ENCODE results near the gene FBXO15. TPM values are rescaled to one million over a fixed set of nuclear protein-coding genes. Genes with fewer than 3 reads are reported as not detected.

Gene FBXO15
- 1 to 10 TPM in 2 of 3 donors, under 1 TPM in 1; 0.71 to 1.2 (median 1.2) TPM for total RNA-seq

GRCh38 chr18:74147779-74148542, at the start of gene FBXO15, which contains the start of gene TIMM21:
FBXO15 (minus strand) TSS chr18:74147834; CDS start chr18:74147785, 49 bp downstream.
TIMM21 (plus strand) TSS chr18:74148523; CDS start chr18:74148809, 286 bp downstream.
- no peaks in the 10 kb centered on the region for H3K27me3 Mint-ChIP-seq (ENCODE audit: low read depth)
- DNase-seq = peak; percentile 94
- H3K4me3 Mint-ChIP-seq = peak within 1 kb of the TSS; percentile 98
- H3K4me1 Mint-ChIP-seq (ENCODE audit: low read depth) = peaks cover 47% of the 10 kb centered on the region
- ATAC-seq = peak; percentile 89 to 91
- no peaks in the 10 kb centered on the region for H3K9me3 Mint-ChIP-seq
- H3K36me3 Mint-ChIP-seq (ENCODE audit: insufficient read depth) = peaks cover 4% of the 10 kb centered on the region

- H3K36me3 Mint-ChIP-seq (ENCODE audit: insufficient read depth) = no peaks in the 10 kb centered on the region
- H3K27me3 Mint-ChIP-seq (ENCODE audit: low read depth) = peaks cover 7% of the 10 kb centered on the region
- peak; percentile 33 for DNase-seq
- no peaks in the 10 kb centered on the region for H3K4me1 Mint-ChIP-seq (ENCODE audit: low read depth)
- no peaks in the 10 kb centered on the region for H3K9me3 Mint-ChIP-seq
- H3K4me3 Mint-ChIP-seq = peak overlapping the region; percentile 75
- ATAC-seq = peak; percentile 81 to 88
Measured at GRCh38 chr18:74196220-74197119, 48.8 kb upstream of the FBXO15 start.

- no peaks in the 10 kb centered on the region for H3K9me3 Mint-ChIP-seq
- peaks cover 15% of the 10 kb centered on the region for H3K27me3 Mint-ChIP-seq (ENCODE audit: low read depth)
- no peaks in the 10 kb centered on the region for H3K36me3 Mint-ChIP-seq (ENCODE audit: insufficient read depth)
- H3K4me3 Mint-ChIP-seq = no peak overlapping the region
- ATAC-seq (no peak), DNase-seq (no peak)
- H3K4me1 Mint-ChIP-seq (ENCODE audit: low read depth) = no peaks in the 10 kb centered on the region
Measured at GRCh38 chr18:74194691-74195090, 47.1 kb upstream of the FBXO15 start.

GRCh38 chr18:74191577-74191976, 43.9 kb upstream of the FBXO15 start:
- H3K27me3 Mint-ChIP-seq (ENCODE audit: low read depth) = peaks cover 20% of the 10 kb centered on the region
- DNase-seq (no peak), ATAC-seq (no peak)
- H3K36me3 Mint-ChIP-seq (ENCODE audit: insufficient read depth) = no peaks in the 10 kb centered on the region
- H3K4me1 Mint-ChIP-seq (ENCODE audit: low read depth) = no peaks in the 10 kb centered on the region
- no peaks in the 10 kb centered on the region for H3K9me3 Mint-ChIP-seq
- H3K4me3 Mint-ChIP-seq = no peak overlapping the region

GRCh38 chr18:74190086-74190485, 42.5 kb upstream of the FBXO15 start:
- Mint-ChIP-seq H3K4me3 (no peak overlapping the region), H3K27me3 (ENCODE audit: low read depth) (peaks cover 22% of the 10 kb centered on the region), H3K9me3 (no peaks in the 10 kb centered on the region), H3K36me3 (ENCODE audit: insufficient read depth) (no peaks in the 10 kb centered on the region), H3K4me1 (ENCODE audit: low read depth) (no peaks in the 10 kb centered on the region)
- ATAC-seq (no peak), DNase-seq (no peak)

- no peak overlapping the region for H3K4me3 Mint-ChIP-seq
- no peaks in the 10 kb centered on the region for H3K4me1 Mint-ChIP-seq (ENCODE audit: low read depth)
- H3K27me3 Mint-ChIP-seq (ENCODE audit: low read depth) = peaks cover 27% of the 10 kb centered on the region
- ATAC-seq (no peak), DNase-seq (no peak)
- no peaks in the 10 kb centered on the region for H3K9me3 Mint-ChIP-seq
- H3K36me3 Mint-ChIP-seq (ENCODE audit: insufficient read depth) = no peaks in the 10 kb centered on the region
Measured at GRCh38 chr18:74186661-74187060, 39.0 kb upstream of the FBXO15 start.

- Mint-ChIP-seq H3K27me3 (ENCODE audit: low read depth) (peaks cover 25% of the 10 kb centered on the region), H3K36me3 (ENCODE audit: insufficient read depth) (no peaks in the 10 kb centered on the region), H3K4me3 (no peak overlapping the region), H3K9me3 (no peaks in the 10 kb centered on the region), H3K4me1 (ENCODE audit: low read depth) (no peaks in the 10 kb centered on the region)
- ATAC-seq (no peak), DNase-seq (no peak)
Measured at GRCh38 chr18:74185860-74186259, 38.2 kb upstream of the FBXO15 start.

GRCh38 chr18:74184875-74185274, 37.2 kb upstream of the FBXO15 start:
- H3K4me1 Mint-ChIP-seq (ENCODE audit: low read depth) = no peaks in the 10 kb centered on the region
- ATAC-seq (no peak), DNase-seq (no peak)
- no peaks in the 10 kb centered on the region for H3K36me3 Mint-ChIP-seq (ENCODE audit: insufficient read depth)
- no peaks in the 10 kb centered on the region for H3K9me3 Mint-ChIP-seq
- no peak overlapping the region for H3K4me3 Mint-ChIP-seq
- H3K27me3 Mint-ChIP-seq (ENCODE audit: low read depth) = peaks cover 21% of the 10 kb centered on the region

GRCh38 chr18:74183130-74183529, 35.5 kb upstream of the FBXO15 start:
- H3K9me3 Mint-ChIP-seq = no peaks in the 10 kb centered on the region
- peaks cover 15% of the 10 kb centered on the region for H3K27me3 Mint-ChIP-seq (ENCODE audit: low read depth)
- no peaks in the 10 kb centered on the region for H3K36me3 Mint-ChIP-seq (ENCODE audit: insufficient read depth)

GRCh38 chr18:74182335-74182734, 34.7 kb upstream of the FBXO15 start:
- Mint-ChIP-seq H3K4me1 (ENCODE audit: low read depth) (no peaks in the 10 kb centered on the region), H3K4me3 (no peak overlapping the region), H3K9me3 (no peaks in the 10 kb centered on the region), H3K36me3 (ENCODE audit: insufficient read depth) (no peaks in the 10 kb centered on the region), H3K27me3 (ENCODE audit: low read depth) (peaks cover 15% of the 10 kb centered on the region)
- DNase-seq = no peak
- ATAC-seq = no peak

More at GRCh38 chr18:74183130-74183529, 35.5 kb upstream of the FBXO15 start:
- Mint-ChIP-seq H3K4me1 (ENCODE audit: low read depth) (no peaks in the 10 kb centered on the region), H3K4me3 (no peak overlapping the region)
- DNase-seq (no peak), ATAC-seq (no peak)

GRCh38 chr18:74179623-74180199, 32.1 kb upstream of the FBXO15 start:
- Mint-ChIP-seq H3K36me3 (ENCODE audit: insufficient read depth) (no peaks in the 10 kb centered on the region), H3K27me3 (ENCODE audit: low read depth) (peaks cover 25% of the 10 kb centered on the region), H3K4me1 (ENCODE audit: low read depth) (no peaks in the 10 kb centered on the region), H3K9me3 (no peaks in the 10 kb centered on the region), H3K4me3 (no peak overlapping the region)
- ATAC-seq = no peak
- DNase-seq = no peak

- ATAC-seq = no peak
- Mint-ChIP-seq H3K4me3 (no peak overlapping the region), H3K36me3 (ENCODE audit: insufficient read depth) (no peaks in the 10 kb centered on the region), H3K4me1 (ENCODE audit: low read depth) (no peaks in the 10 kb centered on the region), H3K9me3 (no peaks in the 10 kb centered on the region), H3K27me3 (ENCODE audit: low read depth) (peaks cover 29% of the 10 kb centered on the region)
- DNase-seq = no peak
Measured at GRCh38 chr18:74178884-74179283, 31.2 kb upstream of the FBXO15 start.

- Mint-ChIP-seq H3K4me1 (ENCODE audit: low read depth) (peaks cover 2% of the 10 kb centered on the region), H3K4me3 (no peak overlapping the region), H3K27me3 (ENCODE audit: low read depth) (peaks cover 20% of the 10 kb centered on the region), H3K9me3 (no peaks in the 10 kb centered on the region), H3K36me3 (ENCODE audit: insufficient read depth) (no peaks in the 10 kb centered on the region)
- ATAC-seq = no peak
- DNase-seq = no peak
Measured at GRCh38 chr18:74175658-74176057, 28.0 kb upstream of the FBXO15 start.

- Mint-ChIP-seq H3K27me3 (ENCODE audit: low read depth) (peaks cover 24% of the 10 kb centered on the region), H3K4me1 (ENCODE audit: low read depth) (peaks cover 2% of the 10 kb centered on the region), H3K36me3 (ENCODE audit: insufficient read depth) (no peaks in the 10 kb centered on the region), H3K4me3 (no peak overlapping the region), H3K9me3 (no peaks in the 10 kb centered on the region)
- no peak for DNase-seq
- no peak for ATAC-seq
Measured at GRCh38 chr18:74173434-74173750, 25.8 kb upstream of the FBXO15 start.
